IMR-90 (cell line): ENCODE results near the gene DLL1. TPM values are rescaled to one million over a fixed set of nuclear protein-coding genes. Genes with fewer than 3 reads are reported as not detected.

Source experiments
- ATAC-seq: fragments of 200-7000 bp; cut with Tn5 transposase; 2 replicates; pipeline ENCODE4 v1.9.1; 2020; ENCODE audit warnings: low read depth, mild to moderate bottlenecking, moderate library complexity
- BruUV-seq: library from RNA; stranded (reverse); fragments of 400-500 nt; replicated peaks from 2 replicates; lab custom pipeline; 2021; lab: Mats Ljungman, UMichigan
- CTCF ChIA-PET: fragments of 300-600 bp; formaldehyde crosslinking; extraction: SDS; loops from one replicate; lab custom pipeline; 2021; ENCODE audit warnings: antibody characterized with exemption; lab: Yijun Ruan, JAX
- POLR2A ChIA-PET: fragments of 300-600 bp; sonication (Branson Sonifier 250); formaldehyde crosslinking; loops from one replicate; lab custom pipeline; 2022; ENCODE audit warnings: antibody characterized with exemption; ENCODE audit not compliant: unreplicated experiment; lab: Charles Lee
- DNase-seq: peaks from one replicate; pipeline ENCODE4 v3.0.0; 2013
- H2AFZ ChIP-seq: replicated peaks from 2 replicates; pipeline ENCODE3; 2013; ENCODE audit warnings: low read length, mild to moderate bottlenecking; ENCODE audit not compliant: poor library complexity
- H2AK5ac ChIP-seq: 2 replicates; pipeline ENCODE4 v1.6.1; 2013; ENCODE audit warnings: low read depth, low read length, inconsistent platforms
- H2AK9ac ChIP-seq: replicated peaks from 2 replicates; pipeline ENCODE3; 2013; ENCODE audit warnings: mild to moderate bottlenecking, low read depth, low read length, moderate library complexity; ENCODE audit not compliant: poor library complexity
- H2BK120ac ChIP-seq: 2 replicates; pipeline ENCODE4 v1.6.1; 2013; ENCODE audit warnings: low read depth, low read length, inconsistent platforms
- H2BK15ac ChIP-seq: 3 replicates; pipeline ENCODE4 v1.6.1; 2013; ENCODE audit warnings: low read depth, low read length, inconsistent platforms
- H2BK20ac ChIP-seq: 2 replicates; pipeline ENCODE4 v1.6.1; 2013; ENCODE audit warnings: low read depth, mild to moderate bottlenecking, inconsistent platforms, low read length, moderate library complexity
- H2BK5ac ChIP-seq: 2 replicates; pipeline ENCODE4 v1.6.1; 2013; ENCODE audit warnings: mild to moderate bottlenecking, low read depth, low read length, inconsistent platforms; ENCODE audit not compliant: poor library complexity, severe bottlenecking
- H3K14ac ChIP-seq: replicated peaks from 2 replicates; pipeline ENCODE4 v1.6.1; 2013; ENCODE audit warnings: low read depth, low read length, inconsistent platforms
- H3K18ac ChIP-seq: 2 replicates; pipeline ENCODE4 v1.6.1; 2013; ENCODE audit warnings: low read depth, low read length, control low read depth
- H3K23ac ChIP-seq: 2 replicates; pipeline ENCODE4 v1.6.1; 2013; ENCODE audit warnings: low read depth, low read length, inconsistent platforms
- H3K27ac ChIP-seq: 2 replicates; pipeline ENCODE4 v1.5.1; 2013; ENCODE audit warnings: mild to moderate bottlenecking, control low read depth, low read length; ENCODE audit not compliant: insufficient read depth
- H3K27me3 ChIP-seq: 2 replicates; pipeline ENCODE4 v1.6.1; 2013; ENCODE audit warnings: low read length; ENCODE audit not compliant: control insufficient read depth, insufficient read depth
- H3K36me3 ChIP-seq: 2 replicates; pipeline ENCODE4 v1.6.1; 2013; ENCODE audit warnings: low read length, mixed read lengths; ENCODE audit not compliant: control insufficient read depth, insufficient read depth
- H3K4ac ChIP-seq: 2 replicates; pipeline ENCODE4 v1.6.1; 2013; ENCODE audit warnings: low read depth, low read length, inconsistent platforms
- H3K4me1 ChIP-seq: 2 replicates; pipeline ENCODE4 v1.6.1; 2013; ENCODE audit warnings: low read length, mixed read lengths; ENCODE audit not compliant: control insufficient read depth, insufficient read depth
- H3K4me2 ChIP-seq: 2 replicates; pipeline ENCODE4 v1.6.1; 2013; ENCODE audit warnings: low read depth, mild to moderate bottlenecking, control low read depth, low read length, moderate library complexity
- H3K4me3 ChIP-seq: 2 replicates; pipeline ENCODE4 v1.5.1; 2013; ENCODE audit warnings: low read depth, mild to moderate bottlenecking, control low read depth, low read length, moderate library complexity; ENCODE audit not compliant: insufficient read depth
- H3K56ac ChIP-seq: 2 replicates; pipeline ENCODE4 v1.6.1; 2013; ENCODE audit warnings: low read length, inconsistent platforms; ENCODE audit not compliant: insufficient read depth; ENCODE audit errors: extremely low read depth
- H3K79me1 ChIP-seq, 2 experiments: 2 replicates each; pipeline ENCODE4 v1.6.1; 2013; ENCODE audit warnings: low read length in 2 of 2, inconsistent platforms in 1 of 2, low read depth in 1 of 2
- H3K9ac ChIP-seq: 2 replicates; pipeline ENCODE4 v1.6.1; 2013; ENCODE audit warnings: low read depth, low read length, control low read depth
- H3K9me1 ChIP-seq: 2 replicates; pipeline ENCODE4 v1.6.1; 2013; ENCODE audit warnings: low read length, inconsistent platforms; ENCODE audit not compliant: insufficient read depth
- H3K9me3 ChIP-seq: 2 replicates; pipeline ENCODE4 v1.6.1; 2013; ENCODE audit warnings: low read length; ENCODE audit not compliant: control insufficient read depth, insufficient read depth
- H4K20me1 ChIP-seq: 2 replicates; pipeline ENCODE4 v1.6.1; 2013; ENCODE audit warnings: low read length, inconsistent platforms; ENCODE audit not compliant: insufficient read depth
- H4K5ac ChIP-seq: 2 replicates; pipeline ENCODE4 v1.6.1; 2013; ENCODE audit warnings: mild to moderate bottlenecking, low read depth, low read length, control low read depth
- H4K8ac ChIP-seq, 2 experiments: 2 replicates each; pipeline ENCODE4 v1.6.1; 2013; ENCODE audit warnings: low read depth in 2 of 2, low read length in 2 of 2, control low read depth in 1 of 2, inconsistent platforms in 1 of 2
- H4K91ac ChIP-seq: 2 replicates; pipeline ENCODE4 v1.6.1; 2013; ENCODE audit warnings: low read depth, low read length, inconsistent platforms; ENCODE audit not compliant: insufficient read depth
- CEBPB ChIP-seq: IDR thresholded peaks from 2 replicates; pipeline ENCODE4 v1.6.1; 2012; ENCODE audit warnings: low read depth, low read length, improper control_type of control experiment
- CHD1 ChIP-seq: IDR thresholded peaks from 2 replicates; pipeline ENCODE4 v1.6.1; 2012; ENCODE audit warnings: low read depth, low read length, improper control_type of control experiment
- CTCF ChIP-seq: conservative IDR thresholded peaks from 2 replicates; pipeline ENCODE4 v1.5.1; 2012; ENCODE audit warnings: mild to moderate bottlenecking, low read depth, low read length, improper control_type of control experiment
- MAZ ChIP-seq: IDR thresholded peaks from 2 replicates; pipeline ENCODE4 v1.6.1; 2012; ENCODE audit warnings: low read depth, mild to moderate bottlenecking, low read length, improper control_type of control experiment, moderate library complexity, borderline replicate concordance
- POLR2A ChIP-seq: IDR thresholded peaks from 2 replicates; pipeline ENCODE4 v1.6.1; 2012; ENCODE audit warnings: mild to moderate bottlenecking, low read depth, low read length
- RAD21 ChIP-seq: IDR thresholded peaks from 2 replicates; pipeline ENCODE4 v1.6.1; 2012; ENCODE audit warnings: low read length, improper control_type of control experiment
- RFX5 ChIP-seq: IDR thresholded peaks from 2 replicates; pipeline ENCODE4 v1.8.0; 2012; ENCODE audit warnings: low read depth, mild to moderate bottlenecking, low read length, moderate library complexity
- WGBS, 2 experiments: methylation state at CpG; one replicate each; pipeline versions ENCODE4 v1.1.5 to v1.1.7; 2013; ENCODE audit warnings: missing lambda C conversion rate in 2 of 2; ENCODE audit not compliant: insufficient read length in 1 of 2; ENCODE audit errors: extremely low coverage in 2 of 2; 5-methylcytosine and 5-hydroxymethylcytosine counted together
- dilution Hi-C: fragments of 300-500 bp; cut with HindIII; formaldehyde crosslinking; loops from one replicate; pipeline ENCODE4 v1.14.3; 2018; ENCODE audit warnings: low sequenced_read_pairs; ENCODE audit not compliant: unreplicated experiment
- in situ Hi-C: fragments of 300-500 bp; cut with MboI; formaldehyde crosslinking; loops from 3 replicates; pipeline ENCODE4 v1.14.3; 2019; ENCODE audit warnings: low sequenced_read_pairs, inconsistent platforms, mixed read lengths
- intact Hi-C: fragments of 100-400 bp; cut with micrococcal nuclease; formaldehyde crosslinking; loops from 2 replicates; pipeline ENCODE4 v1.10.0; 2022
- polyA plus RNA-seq, 3 experiments: library from polyadenylated mRNA; depleted of rRNA; stranded (reverse); fragments of >200 nt; gene quantifications; 2 replicates each; pipeline ENCODE4 v1.2.3, GENCODE V29; 2012; ENCODE audit warnings: low replicate concordance in 1 of 3
- total RNA-seq: library from RNA; depleted of rRNA; stranded (reverse); fragments of >200 nt; gene quantifications from 2 replicates; pipeline ENCODE4 v1.2.3, GENCODE V29; 2012

DLL1 gene
- total and polyA plus RNA-seq, 2 of the 4 experiments (the other 2 are of a cell fraction): under 0.01 to 0.31 TPM

- Histone ChIP-seq H2AFZ (no peak overlapping the region), H2AK9ac (no peak overlapping the region), H4K91ac (no peak overlapping the region), H2AK5ac (no peak overlapping the region), H3K4ac (no peak overlapping the region), H3K56ac (no peak overlapping the region), H3K4me3 (no peak overlapping the region), H4K8ac (no peak overlapping the region), H3K23ac (no peak overlapping the region), H3K14ac (no peak overlapping the region), H2BK120ac (no peak overlapping the region), H3K79me1 (no peaks in the 10 kb centered on the region), H3K9me3 (no peaks in the 10 kb centered on the region), H3K9ac (no peak overlapping the region), H2BK15ac (no peak overlapping the region), H2BK20ac (no peak overlapping the region), H3K27ac (no peak overlapping the region), H3K18ac (no peak overlapping the region), H3K4me1 (peaks cover 1% of the 10 kb centered on the region; the same call in 1 of the 2 replicates), H3K36me3 (no peaks in the 10 kb centered on the region), H3K27me3 (peaks cover 34% of the 10 kb centered on the region), H4K20me1 (no peaks in the 10 kb centered on the region), H3K4me2 (no peak overlapping the region), H4K5ac (no peak overlapping the region), H3K9me1 (no peaks in the 10 kb centered on the region), H2BK5ac (no peak overlapping the region)
- ChIA-PET CTCF (no interaction called here), POLR2A (no interaction called here)
- DNase-seq: no peak
- no TSS peak for BruUV-seq
- intact Hi-C loops (no loop called here), dilution Hi-C loops (no loop called here), in situ Hi-C loops (no loop called here)
- 89% methylated on average over 31 of the region's 60 CpGs; no CpG with 5 or more reads in 1 of the 2 experiments for WGBS, 2 experiments
- no peak for ATAC-seq
- TF ChIP-seq MAZ (no peak), POLR2A (no peak), CTCF (no peak), CHD1 (no peak), CEBPB (no peak), RAD21 (no peak), RFX5 (no peak)
Observed at GRCh38 chr6:170283212-170284081, 7.4 kb downstream of the DLL1 start.
